A673 (cell line): ENCODE data around the gene SMIM41. TPM values are rescaled to one million over a fixed set of nuclear protein-coding genes. Genes with fewer than 3 reads are reported as not detected.
A peak's percentile ranks its signal among the peaks of the same experiment; 100 is the strongest.

ENCODE experiments used
- BruUV-seq: library from RNA; stranded (reverse); fragments of 400-500 nt; replicated peaks from 2 replicates; lab custom pipeline; 2021; lab: Mats Ljungman, UMichigan
- CTCF ChIA-PET: fragments of 300-600 bp; sonication (Branson Sonifier 250); formaldehyde crosslinking; loops from one replicate; lab custom pipeline; 2022; ENCODE audit warnings: antibody characterized with exemption; lab: Charles Lee
- POLR2A ChIA-PET: fragments of 300-600 bp; sonication (Branson Sonifier 250); formaldehyde crosslinking; loops from one replicate; lab custom pipeline; 2022; ENCODE audit warnings: antibody characterized with exemption; ENCODE audit not compliant: low non-redundant PET; lab: Charles Lee
- DNase-seq: peaks from one replicate; pipeline ENCODE4 v3.0.0-alpha.2; 2015; ENCODE audit warnings: low spot score
- H3K27ac ChIP-seq: fragments of 200-600 bp; sonication (generic); 2 replicates; pipeline ENCODE4 v1.5.1; 2016; ENCODE audit warnings: mixed run types, low read depth, mild to moderate bottlenecking, mixed read lengths, antibody characterized with exemption, low read length; ENCODE audit not compliant: poor library complexity, severe bottlenecking
- H3K27me3 ChIP-seq: fragments of 200-600 bp; sonication (generic); replicated peaks from 2 replicates; pipeline ENCODE4 v1.6.1; 2017; ENCODE audit warnings: mixed run types, low read depth, mild to moderate bottlenecking, mixed read lengths, antibody characterized with exemption, low read length; ENCODE audit not compliant: insufficient read depth, poor library complexity
- H3K36me3 ChIP-seq: fragments of 200-600 bp; sonication (generic); 2 replicates; pipeline ENCODE4 v1.6.1; 2016; ENCODE audit warnings: mixed run types, mild to moderate bottlenecking, mixed read lengths, antibody characterized with exemption, low read length; ENCODE audit not compliant: insufficient read depth, poor library complexity, severe bottlenecking
- H3K4me1 ChIP-seq: fragments of 200-600 bp; sonication (generic); 2 replicates; pipeline ENCODE4 v1.6.1; 2017; ENCODE audit warnings: mixed run types, mild to moderate bottlenecking, mixed read lengths, antibody characterized with exemption, low read length; ENCODE audit not compliant: insufficient read depth, poor library complexity, severe bottlenecking
- H3K4me3 ChIP-seq: fragments of 200-600 bp; sonication (generic); 2 replicates; pipeline ENCODE4 v1.5.1; 2016; ENCODE audit warnings: low read depth, mixed run types, mild to moderate bottlenecking, mixed read lengths, low read length; ENCODE audit not compliant: poor library complexity, severe bottlenecking
- H3K9me3 ChIP-seq: fragments of 200-600 bp; sonication (generic); 2 replicates; pipeline ENCODE4 v1.6.1; 2016; ENCODE audit warnings: mixed run types, low read depth, mild to moderate bottlenecking, mixed read lengths, antibody characterized with exemption, low read length; ENCODE audit not compliant: poor library complexity, severe bottlenecking
- EZH2 ChIP-seq: fragments of 200-600 bp; sonication (generic); IDR thresholded peaks from 2 replicates; pipeline ENCODE4 v1.6.1; 2017; ENCODE audit warnings: borderline replicate concordance, low read depth, mild to moderate bottlenecking, mixed read lengths, antibody characterized with exemption, low read length; ENCODE audit not compliant: poor library complexity, severe bottlenecking
- intact Hi-C: fragments of 100-400 bp; cut with micrococcal nuclease; formaldehyde crosslinking; loops from one replicate; pipeline ENCODE4 v1.10.0; 2022; ENCODE audit not compliant: unreplicated experiment
- total RNA-seq: library from RNA; stranded (reverse); gene quantifications from 2 replicates; pipeline ENCODE4 v1.2.3, GENCODE V29; 2021
- TF ChIP-seq, protein P1 (sequence below): fragments of 300-800, 200-600 bp; sonication (generic); conservative IDR thresholded peaks from 2 replicates; pipeline ENCODE4 v1.5.1; 2017; ENCODE audit warnings: low read depth, mild to moderate bottlenecking, antibody characterized with exemption, low read length, moderate library complexity, mixed read lengths

Gene SMIM41
- total RNA-seq, 1 experiment from 2014 or later, result 0.24 TPM

DNA sequence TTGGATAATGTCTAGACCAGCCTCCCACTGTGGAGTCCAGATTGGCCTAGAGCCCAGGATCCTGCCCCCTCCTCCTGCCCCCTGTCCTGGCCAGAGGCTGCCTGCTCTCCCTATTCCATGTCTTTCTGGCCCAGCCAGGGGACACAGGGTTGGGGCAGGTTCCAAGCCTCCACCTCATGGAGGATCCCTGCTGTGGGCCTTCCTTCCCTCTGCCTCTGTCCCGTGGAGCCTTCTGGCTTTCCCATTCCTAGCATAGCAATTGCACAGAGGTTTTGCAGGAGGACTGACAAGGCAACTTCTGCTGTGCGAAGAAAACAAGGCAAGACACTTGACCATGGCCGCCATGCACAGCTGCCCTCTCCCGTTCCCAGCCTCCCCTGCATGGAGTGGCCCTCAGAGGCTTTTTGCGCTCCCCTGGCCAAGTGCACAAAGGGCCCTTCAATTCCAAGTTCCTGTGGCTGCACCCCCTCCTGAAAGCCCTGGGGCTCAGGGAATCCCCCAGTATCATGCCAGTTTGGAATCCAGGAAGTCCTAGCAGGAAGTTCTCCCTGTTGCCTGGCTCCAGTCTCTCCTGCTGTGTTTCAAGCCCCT lies 70.2 kb downstream of the SMIM41 start:
- BruUV-seq, result no TSS peak
- no peak overlapping the region for H3K27ac ChIP-seq
- no peaks in the 10 kb centered on the region for H3K9me3 ChIP-seq
- no peaks in the 10 kb centered on the region for H3K36me3 ChIP-seq
- no peaks in the 10 kb centered on the region for H3K27me3 ChIP-seq
- TF ChIP-seq, protein P1, sequence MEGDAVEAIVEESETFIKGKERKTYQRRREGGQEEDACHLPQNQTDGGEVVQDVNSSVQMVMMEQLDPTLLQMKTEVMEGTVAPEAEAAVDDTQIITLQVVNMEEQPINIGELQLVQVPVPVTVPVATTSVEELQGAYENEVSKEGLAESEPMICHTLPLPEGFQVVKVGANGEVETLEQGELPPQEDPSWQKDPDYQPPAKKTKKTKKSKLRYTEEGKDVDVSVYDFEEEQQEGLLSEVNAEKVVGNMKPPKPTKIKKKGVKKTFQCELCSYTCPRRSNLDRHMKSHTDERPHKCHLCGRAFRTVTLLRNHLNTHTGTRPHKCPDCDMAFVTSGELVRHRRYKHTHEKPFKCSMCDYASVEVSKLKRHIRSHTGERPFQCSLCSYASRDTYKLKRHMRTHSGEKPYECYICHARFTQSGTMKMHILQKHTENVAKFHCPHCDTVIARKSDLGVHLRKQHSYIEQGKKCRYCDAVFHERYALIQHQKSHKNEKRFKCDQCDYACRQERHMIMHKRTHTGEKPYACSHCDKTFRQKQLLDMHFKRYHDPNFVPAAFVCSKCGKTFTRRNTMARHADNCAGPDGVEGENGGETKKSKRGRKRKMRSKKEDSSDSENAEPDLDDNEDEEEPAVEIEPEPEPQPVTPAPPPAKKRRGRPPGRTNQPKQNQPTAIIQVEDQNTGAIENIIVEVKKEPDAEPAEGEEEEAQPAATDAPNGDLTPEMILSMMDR, result no peak
- no peak for TF ChIP-seq EZH2
- intact Hi-C loops, result loop anchor here (10.0 kb wide), 1 partner anchor 435 kb away; no protein-coding TSS in a partner anchor
- no peak overlapping the region for H3K4me3 ChIP-seq
- POLR2A ChIA-PET, result no interaction called here
- DNase-seq, result no peak
- no peaks in the 10 kb centered on the region for H3K4me1 ChIP-seq
- CTCF ChIA-PET, result interaction anchor here (1.0 kb wide), 1 partner anchor 178 kb away, joined by 5 read pairs; no protein-coding TSS in a partner anchor

DNA sequence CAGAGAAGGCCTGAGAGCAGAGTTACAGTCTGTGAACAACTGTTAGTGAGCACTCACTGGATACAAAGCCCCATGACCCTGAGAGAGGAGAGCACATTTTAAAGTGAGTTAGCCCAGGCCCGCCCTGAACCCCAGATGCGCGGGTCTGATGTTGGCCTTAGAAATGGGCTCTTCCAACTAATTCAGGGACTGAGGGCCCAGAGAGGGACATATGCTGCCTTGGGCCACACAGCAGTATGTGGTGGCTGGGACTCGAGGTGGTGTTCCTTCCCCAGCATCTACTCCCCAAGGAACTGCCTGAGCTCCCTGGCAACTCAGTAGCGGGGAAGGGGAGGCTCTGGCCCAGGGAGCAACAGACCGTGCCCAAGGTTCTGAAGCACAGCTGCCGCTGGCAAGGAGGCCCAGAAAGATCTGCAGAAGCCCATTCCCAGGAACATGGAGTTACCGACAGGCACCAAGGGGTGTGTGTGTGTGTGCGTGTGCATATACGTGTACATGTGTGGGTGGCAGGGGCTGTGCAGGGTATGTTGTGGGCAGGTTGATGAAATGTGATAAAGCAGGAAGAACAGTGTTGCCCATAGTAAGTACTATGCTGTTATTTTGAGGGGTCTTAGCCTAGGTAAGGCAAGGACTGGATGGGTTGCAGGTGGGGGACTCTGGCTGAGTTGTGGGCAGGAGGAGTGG lies 71.8 kb downstream of the SMIM41 start:
- CTCF ChIA-PET, result no interaction called here
- Histone ChIP-seq H3K9me3 (no peaks in the 10 kb centered on the region), H3K4me3 (no peak overlapping the region), H3K27me3 (no peaks in the 10 kb centered on the region), H3K36me3 (no peaks in the 10 kb centered on the region), H3K4me1 (no peaks in the 10 kb centered on the region), H3K27ac (no peak overlapping the region)
- DNase-seq, result no peak
- TF ChIP-seq, protein P1, result no peak
- TF ChIP-seq EZH2, result no peak
- intact Hi-C loops, result loop anchor here (10.0 kb wide), 1 partner anchor 434 kb away; no protein-coding TSS in a partner anchor
- BruUV-seq, result no TSS peak
- POLR2A ChIA-PET, result no interaction called here

DNA sequence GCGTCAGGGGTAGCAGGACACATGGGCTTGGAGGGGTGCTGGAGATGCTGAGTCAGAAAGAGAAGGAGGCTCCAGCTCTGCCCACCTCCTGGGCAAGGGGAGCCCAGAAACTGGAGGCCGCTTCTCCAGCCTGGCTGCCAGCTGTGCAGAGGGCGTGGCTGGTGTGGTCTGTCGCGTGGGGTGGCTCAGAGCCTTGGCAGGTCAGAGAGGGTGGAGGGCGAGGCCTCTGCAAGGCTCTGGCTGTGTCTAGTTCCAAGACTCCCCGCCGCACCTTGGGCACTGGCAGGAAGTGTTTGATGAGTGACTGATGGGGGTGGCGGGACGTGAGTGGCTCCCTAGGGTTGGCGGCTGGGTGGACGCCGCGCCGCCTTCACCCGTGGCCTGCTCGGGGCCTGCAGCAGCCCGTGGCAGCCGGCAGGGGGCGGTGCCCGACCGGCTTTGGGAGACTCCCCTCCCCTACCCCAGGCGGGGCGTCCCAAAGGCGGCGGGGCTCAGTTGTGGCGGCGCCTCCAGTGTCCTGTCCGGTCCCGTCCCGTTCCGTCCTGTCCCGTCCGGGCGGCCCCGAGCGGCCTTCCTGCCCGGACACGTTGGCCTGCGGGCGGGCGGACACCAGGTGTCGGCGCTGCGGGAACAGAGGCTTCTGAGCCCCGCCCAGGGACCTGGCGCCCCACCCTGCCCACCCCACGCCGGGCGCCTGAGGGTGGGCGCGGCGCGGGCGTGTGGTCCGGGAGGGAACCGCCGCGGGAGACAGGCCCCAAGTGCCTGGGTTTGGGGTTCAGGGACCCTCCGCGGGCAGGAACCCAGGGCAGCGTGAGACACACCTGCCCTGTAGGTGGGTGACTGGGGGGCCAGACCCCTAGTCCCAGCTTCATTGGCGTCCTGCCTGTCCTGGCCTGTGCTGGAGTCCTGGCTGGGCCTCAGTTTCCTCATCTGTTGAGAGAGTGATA lies 72.6 kb downstream of the SMIM41 start:
- Histone ChIP-seq H3K4me1 (no peaks in the 10 kb centered on the region), H3K9me3 (no peaks in the 10 kb centered on the region), H3K27me3 (no peaks in the 10 kb centered on the region), H3K27ac (no peak overlapping the region), H3K36me3 (no peaks in the 10 kb centered on the region), H3K4me3 (peak overlapping the region; percentile 41)
- ChIA-PET POLR2A (no interaction called here), CTCF (interaction anchor here (1.0 kb wide), 1 partner anchor 728 kb away, joined by 7 read pairs; no protein-coding TSS in a partner anchor)
- intact Hi-C loops, result loop anchor here (1.0 to 10.0 kb wide), 2 partner anchors 433 to 728 kb away; no protein-coding TSS in a partner anchor
- TF ChIP-seq, protein P1, result peak; percentile 91
- no peak for TF ChIP-seq EZH2
- no TSS peak for BruUV-seq
- peak; percentile 78 for DNase-seq
